ENCODE data around the gene FAM43B. TPM values are rescaled to one million over a fixed set of nuclear protein-coding genes. Genes with fewer than 3 reads are reported as not detected.

FAM43B gene
- total and polyA plus RNA-seq, 7 donors: 0.05 to 1.2 (median 0.50) TPM

DNA sequence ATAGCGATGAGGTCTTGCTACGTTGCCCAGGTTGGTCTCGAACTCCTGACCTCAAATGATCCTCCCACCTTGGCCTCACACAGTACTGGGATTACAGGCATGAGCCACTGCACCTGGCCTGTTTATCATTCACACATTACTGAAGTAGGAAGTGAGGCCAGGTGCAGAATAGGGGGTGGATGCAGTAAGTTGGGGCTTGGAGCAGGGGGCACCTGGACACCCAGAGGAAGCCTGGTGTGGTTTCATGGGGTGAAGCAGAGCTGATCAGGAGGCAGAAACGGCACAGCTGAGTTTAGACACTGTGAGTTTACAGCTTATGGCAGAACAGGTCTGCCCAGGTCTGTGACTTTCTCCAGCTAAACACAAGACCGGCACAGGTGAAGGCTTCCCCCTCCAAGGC lies 41.4 kb downstream of the FAM43B start:
- no peaks in the 10 kb centered on the region for H3K4me1 ChIP-seq
- TF ChIP-seq, protein P1, sequence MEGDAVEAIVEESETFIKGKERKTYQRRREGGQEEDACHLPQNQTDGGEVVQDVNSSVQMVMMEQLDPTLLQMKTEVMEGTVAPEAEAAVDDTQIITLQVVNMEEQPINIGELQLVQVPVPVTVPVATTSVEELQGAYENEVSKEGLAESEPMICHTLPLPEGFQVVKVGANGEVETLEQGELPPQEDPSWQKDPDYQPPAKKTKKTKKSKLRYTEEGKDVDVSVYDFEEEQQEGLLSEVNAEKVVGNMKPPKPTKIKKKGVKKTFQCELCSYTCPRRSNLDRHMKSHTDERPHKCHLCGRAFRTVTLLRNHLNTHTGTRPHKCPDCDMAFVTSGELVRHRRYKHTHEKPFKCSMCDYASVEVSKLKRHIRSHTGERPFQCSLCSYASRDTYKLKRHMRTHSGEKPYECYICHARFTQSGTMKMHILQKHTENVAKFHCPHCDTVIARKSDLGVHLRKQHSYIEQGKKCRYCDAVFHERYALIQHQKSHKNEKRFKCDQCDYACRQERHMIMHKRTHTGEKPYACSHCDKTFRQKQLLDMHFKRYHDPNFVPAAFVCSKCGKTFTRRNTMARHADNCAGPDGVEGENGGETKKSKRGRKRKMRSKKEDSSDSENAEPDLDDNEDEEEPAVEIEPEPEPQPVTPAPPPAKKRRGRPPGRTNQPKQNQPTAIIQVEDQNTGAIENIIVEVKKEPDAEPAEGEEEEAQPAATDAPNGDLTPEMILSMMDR (IDR thresholded peaks at IDR 0.05): no peak
- peaks cover 0 to 32% (median 2%) of the 10 kb centered on the region in 3 donors for H3K27me3 ChIP-seq (ENCODE audit: insufficient read depth in 3 of 3, low read length in 2 of 3)
- H3K4me3 ChIP-seq: no peak overlapping the region
- no peak for ATAC-seq
- H3K27ac ChIP-seq: no peak overlapping the region
- DNase-seq: no peak
- intact Hi-C loops (cut with DNase I): no loop called here
- no peaks in the 10 kb centered on the region for H3K36me3 ChIP-seq (ENCODE audit: insufficient read depth in 1 of 2, low read depth in 1 of 2)
- H3K9me3 ChIP-seq: no peaks in the 10 kb centered on the region
- WGBS, 3 donors: 78 to 82% (median 82%) methylated on average over 5 of the region's 5 CpGs

GRCh38 chr1:20594746-20595145 lies 42.4 kb downstream of the FAM43B start:
- TF ChIP-seq, protein P1 (IDR thresholded peaks at IDR 0.05): no peak
- Histone ChIP-seq H3K27ac (no peak overlapping the region), H3K36me3 (ENCODE audit: insufficient read depth in 1 of 2, low read depth in 1 of 2) (no peaks in the 10 kb centered on the region), H3K27me3 (ENCODE audit: insufficient read depth in 3 of 3, low read length in 2 of 3) (peaks cover 0 to 22% (median 0%) of the 10 kb centered on the region in 3 donors), H3K9me3 (no peaks in the 10 kb centered on the region), H3K4me3 (no peak overlapping the region), H3K4me1 (no peaks in the 10 kb centered on the region)
- WGBS, 3 donors: 74 to 85% (median 80%) methylated on average over 14 of the region's 14 CpGs
- no peak for DNase-seq
- intact Hi-C loops (cut with DNase I): no loop called here
- no peak for ATAC-seq

DNA sequence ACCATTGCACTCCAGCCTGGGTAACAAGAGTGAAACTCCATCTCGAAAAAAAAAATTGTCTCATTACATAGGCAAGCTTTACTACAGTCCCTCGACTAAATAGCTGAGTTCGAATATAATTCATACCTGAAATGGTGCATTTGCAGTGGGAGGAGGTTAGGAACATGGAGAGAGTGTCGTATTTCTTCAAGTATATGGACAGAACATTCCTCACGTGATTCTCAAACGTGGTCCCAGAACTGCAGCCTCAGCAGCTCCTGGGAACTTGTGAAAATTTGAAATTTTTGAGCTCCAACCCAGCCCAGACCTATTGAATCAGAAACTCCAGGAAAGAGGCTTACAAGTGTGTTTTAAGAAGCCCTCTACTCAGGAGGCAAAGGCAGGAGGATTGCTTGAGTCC lies 43.7 kb downstream of the FAM43B start:
- Histone ChIP-seq H3K4me3 (no peak overlapping the region), H3K36me3 (ENCODE audit: insufficient read depth in 1 of 2, low read depth in 1 of 2) (no peaks in the 10 kb centered on the region), H3K27me3 (ENCODE audit: insufficient read depth in 3 of 3, low read length in 2 of 3) (peaks cover 0 to 12% (median 0%) of the 10 kb centered on the region in 3 donors), H3K9me3 (no peaks in the 10 kb centered on the region), H3K4me1 (no peaks in the 10 kb centered on the region), H3K27ac (no peak overlapping the region)
- no peak for DNase-seq
- intact Hi-C loops (cut with DNase I): no loop called here
- TF ChIP-seq, protein P1 (IDR thresholded peaks at IDR 0.05): no peak
- 40 to 51% (median 42%) methylated on average over 6 of the region's 6 CpGs for WGBS, 3 donors
- no peak for ATAC-seq

DNA sequence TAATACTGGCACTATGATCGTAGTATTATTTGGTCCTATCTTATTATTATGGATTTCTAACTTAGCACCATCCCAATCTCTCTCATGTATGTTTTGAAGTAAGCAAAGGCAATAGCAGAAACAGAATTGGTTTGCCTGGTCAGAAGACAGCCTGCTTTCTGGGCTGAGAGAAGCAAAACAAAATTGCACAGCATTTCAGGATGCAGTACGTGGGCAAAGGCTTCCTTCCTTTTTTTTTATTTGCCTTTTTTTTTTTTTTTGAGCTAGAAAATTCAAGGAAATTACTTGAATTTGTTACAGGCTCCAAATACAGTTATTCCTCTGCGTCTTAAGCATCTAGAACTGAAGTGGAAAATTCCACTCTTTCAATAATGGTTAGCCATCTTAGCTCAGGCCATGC lies 45.3 kb downstream of the FAM43B start:
- Histone ChIP-seq H3K4me1 (no peaks in the 10 kb centered on the region), H3K27me3 (ENCODE audit: insufficient read depth in 3 of 3, low read length in 2 of 3) (peaks cover 0 to 2% (median 0%) of the 10 kb centered on the region in 3 donors), H3K27ac (no peak overlapping the region), H3K4me3 (no peak overlapping the region), H3K9me3 (no peaks in the 10 kb centered on the region), H3K36me3 (ENCODE audit: insufficient read depth in 1 of 2, low read depth in 1 of 2) (no peaks in the 10 kb centered on the region)
- TF ChIP-seq, protein P1 (IDR thresholded peaks at IDR 0.05): no peak
- DNase-seq: no peak
- ATAC-seq: no peak
- intact Hi-C loops (cut with DNase I): no loop called here
- 78 to 86% (median 81%) methylated on average over 3 of the region's 3 CpGs for WGBS, 3 donors

DNA sequence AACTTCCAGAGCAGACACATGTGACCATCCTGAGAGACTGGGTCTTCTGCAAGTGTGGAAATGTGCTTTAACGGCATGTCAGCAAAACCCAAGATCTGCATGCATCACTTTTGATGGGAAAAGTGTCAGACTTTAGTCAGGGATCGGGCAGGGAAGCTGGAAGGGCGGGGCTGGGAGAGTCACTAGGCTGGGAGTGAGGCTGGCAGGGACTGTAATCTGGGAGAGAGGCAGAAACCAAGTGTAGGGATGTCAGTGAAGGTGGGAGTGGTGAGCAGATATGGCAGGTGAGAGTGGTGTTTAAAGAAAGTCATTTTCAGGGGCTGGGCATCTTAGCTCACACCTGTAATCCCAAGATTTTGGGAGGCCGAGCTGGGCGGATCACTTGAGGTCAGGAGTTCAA lies 47.8 kb downstream of the FAM43B start:
- intact Hi-C loops (cut with DNase I): no loop called here
- WGBS, 3 donors: 74 to 80% (median 79%) methylated on average over 5 of the region's 5 CpGs
- Histone ChIP-seq H3K9me3 (no peaks in the 10 kb centered on the region), H3K4me3 (no peak overlapping the region), H3K27ac (no peak overlapping the region), H3K27me3 (ENCODE audit: insufficient read depth in 3 of 3, low read length in 2 of 3) (peaks cover 0 to 1% (median 0%) of the 10 kb centered on the region in 3 donors), H3K36me3 (ENCODE audit: insufficient read depth in 1 of 2, low read depth in 1 of 2) (no peaks in the 10 kb centered on the region), H3K4me1 (no peaks in the 10 kb centered on the region)
- TF ChIP-seq, protein P1 (IDR thresholded peaks at IDR 0.05): no peak
- ATAC-seq: no peak
- no peak for DNase-seq

Measured in psoas muscle (tissue), 8 donors.